A673 (cell line): ENCODE measurements around the gene MAP2K5. TPM values are rescaled to one million over a fixed set of nuclear protein-coding genes. Genes with fewer than 3 reads are reported as not detected.

Source experiments
- BruUV-seq: library from RNA; stranded (reverse); fragments of 400-500 nt; replicated peaks from 2 replicates; lab custom pipeline; 2021; lab: Mats Ljungman, UMichigan
- CTCF ChIA-PET: fragments of 300-600 bp; sonication (Branson Sonifier 250); formaldehyde crosslinking; loops from one replicate; lab custom pipeline; 2022; ENCODE audit warnings: antibody characterized with exemption; lab: Charles Lee
- POLR2A ChIA-PET: fragments of 300-600 bp; sonication (Branson Sonifier 250); formaldehyde crosslinking; loops from one replicate; lab custom pipeline; 2022; ENCODE audit warnings: antibody characterized with exemption; ENCODE audit not compliant: low non-redundant PET; lab: Charles Lee
- DNase-seq: peaks from one replicate; pipeline ENCODE4 v3.0.0-alpha.2; 2015; ENCODE audit warnings: low spot score
- H3K27ac ChIP-seq: fragments of 200-600 bp; sonication (generic); 2 replicates; pipeline ENCODE4 v1.5.1; 2016; ENCODE audit warnings: mixed run types, low read depth, mild to moderate bottlenecking, mixed read lengths, antibody characterized with exemption, low read length; ENCODE audit not compliant: poor library complexity, severe bottlenecking
- H3K27me3 ChIP-seq: fragments of 200-600 bp; sonication (generic); replicated peaks from 2 replicates; pipeline ENCODE4 v1.6.1; 2017; ENCODE audit warnings: mixed run types, low read depth, mild to moderate bottlenecking, mixed read lengths, antibody characterized with exemption, low read length; ENCODE audit not compliant: insufficient read depth, poor library complexity
- H3K36me3 ChIP-seq: fragments of 200-600 bp; sonication (generic); 2 replicates; pipeline ENCODE4 v1.6.1; 2016; ENCODE audit warnings: mixed run types, mild to moderate bottlenecking, mixed read lengths, antibody characterized with exemption, low read length; ENCODE audit not compliant: insufficient read depth, poor library complexity, severe bottlenecking
- H3K4me1 ChIP-seq: fragments of 200-600 bp; sonication (generic); 2 replicates; pipeline ENCODE4 v1.6.1; 2017; ENCODE audit warnings: mixed run types, mild to moderate bottlenecking, mixed read lengths, antibody characterized with exemption, low read length; ENCODE audit not compliant: insufficient read depth, poor library complexity, severe bottlenecking
- H3K4me3 ChIP-seq: fragments of 200-600 bp; sonication (generic); 2 replicates; pipeline ENCODE4 v1.5.1; 2016; ENCODE audit warnings: low read depth, mixed run types, mild to moderate bottlenecking, mixed read lengths, low read length; ENCODE audit not compliant: poor library complexity, severe bottlenecking
- H3K9me3 ChIP-seq: fragments of 200-600 bp; sonication (generic); 2 replicates; pipeline ENCODE4 v1.6.1; 2016; ENCODE audit warnings: mixed run types, low read depth, mild to moderate bottlenecking, mixed read lengths, antibody characterized with exemption, low read length; ENCODE audit not compliant: poor library complexity, severe bottlenecking
- EZH2 ChIP-seq: fragments of 200-600 bp; sonication (generic); IDR thresholded peaks from 2 replicates; pipeline ENCODE4 v1.6.1; 2017; ENCODE audit warnings: borderline replicate concordance, low read depth, mild to moderate bottlenecking, mixed read lengths, antibody characterized with exemption, low read length; ENCODE audit not compliant: poor library complexity, severe bottlenecking
- intact Hi-C: fragments of 100-400 bp; cut with micrococcal nuclease; formaldehyde crosslinking; loops from one replicate; pipeline ENCODE4 v1.10.0; 2022; ENCODE audit not compliant: unreplicated experiment
- total RNA-seq: library from RNA; stranded (reverse); gene quantifications from 2 replicates; pipeline ENCODE4 v1.2.3, GENCODE V29; 2021
- TF ChIP-seq, protein P1 (sequence below): fragments of 300-800, 200-600 bp; sonication (generic); conservative IDR thresholded peaks from 2 replicates; pipeline ENCODE4 v1.5.1; 2017; ENCODE audit warnings: low read depth, mild to moderate bottlenecking, antibody characterized with exemption, low read length, moderate library complexity, mixed read lengths

Gene MAP2K5
- total RNA-seq, 1 experiment from 2014 or later = 62.8 TPM

DNA sequence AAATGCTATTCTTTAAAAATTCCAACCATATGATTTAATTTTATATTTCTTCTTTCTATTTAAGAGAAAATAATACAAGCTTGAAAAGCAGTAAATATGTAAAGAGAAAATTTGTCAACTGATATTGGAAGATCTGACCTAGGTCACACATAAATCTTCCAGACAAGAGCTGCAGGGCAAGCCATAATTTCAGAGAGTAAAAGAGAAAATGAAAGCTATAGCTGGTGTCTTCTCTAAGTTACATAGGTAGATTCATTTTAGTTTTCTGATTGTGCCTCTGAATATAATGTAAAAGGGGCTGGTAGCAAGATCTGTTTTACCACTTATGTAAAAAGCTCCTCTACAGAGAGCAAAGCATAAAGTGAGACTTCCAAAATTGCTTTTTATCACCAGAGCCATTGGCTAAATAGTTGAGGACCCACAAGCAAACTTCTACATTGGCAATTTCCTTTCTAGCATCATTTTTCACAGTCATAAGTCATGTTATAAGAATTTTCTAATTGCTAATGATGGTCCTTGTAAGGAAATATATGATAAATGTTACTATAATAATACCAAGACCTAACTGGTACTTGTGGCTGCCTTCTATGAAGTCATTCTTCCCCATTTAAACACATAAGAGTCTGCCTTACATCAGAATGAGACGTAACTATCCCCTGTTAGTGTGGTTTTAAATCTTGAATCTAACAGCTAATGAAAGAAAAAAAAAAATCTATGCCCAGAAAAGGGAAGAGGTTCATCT is 202.0 kb downstream of the MAP2K5 start:
- no peaks in the 10 kb centered on the region for H3K27me3 ChIP-seq
- H3K36me3 ChIP-seq = no peaks in the 10 kb centered on the region
- BruUV-seq = no TSS peak
- no peak overlapping the region for H3K4me3 ChIP-seq
- H3K9me3 ChIP-seq = no peaks in the 10 kb centered on the region
- no peak overlapping the region for H3K27ac ChIP-seq
- H3K4me1 ChIP-seq = peaks cover 16% of the 10 kb centered on the region
- no peak for TF ChIP-seq EZH2
- TF ChIP-seq, protein P1, sequence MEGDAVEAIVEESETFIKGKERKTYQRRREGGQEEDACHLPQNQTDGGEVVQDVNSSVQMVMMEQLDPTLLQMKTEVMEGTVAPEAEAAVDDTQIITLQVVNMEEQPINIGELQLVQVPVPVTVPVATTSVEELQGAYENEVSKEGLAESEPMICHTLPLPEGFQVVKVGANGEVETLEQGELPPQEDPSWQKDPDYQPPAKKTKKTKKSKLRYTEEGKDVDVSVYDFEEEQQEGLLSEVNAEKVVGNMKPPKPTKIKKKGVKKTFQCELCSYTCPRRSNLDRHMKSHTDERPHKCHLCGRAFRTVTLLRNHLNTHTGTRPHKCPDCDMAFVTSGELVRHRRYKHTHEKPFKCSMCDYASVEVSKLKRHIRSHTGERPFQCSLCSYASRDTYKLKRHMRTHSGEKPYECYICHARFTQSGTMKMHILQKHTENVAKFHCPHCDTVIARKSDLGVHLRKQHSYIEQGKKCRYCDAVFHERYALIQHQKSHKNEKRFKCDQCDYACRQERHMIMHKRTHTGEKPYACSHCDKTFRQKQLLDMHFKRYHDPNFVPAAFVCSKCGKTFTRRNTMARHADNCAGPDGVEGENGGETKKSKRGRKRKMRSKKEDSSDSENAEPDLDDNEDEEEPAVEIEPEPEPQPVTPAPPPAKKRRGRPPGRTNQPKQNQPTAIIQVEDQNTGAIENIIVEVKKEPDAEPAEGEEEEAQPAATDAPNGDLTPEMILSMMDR = no peak
- no peak for DNase-seq
- intact Hi-C loops = no loop called here
- CTCF ChIA-PET = no interaction called here
- POLR2A ChIA-PET = no interaction called here

DNA sequence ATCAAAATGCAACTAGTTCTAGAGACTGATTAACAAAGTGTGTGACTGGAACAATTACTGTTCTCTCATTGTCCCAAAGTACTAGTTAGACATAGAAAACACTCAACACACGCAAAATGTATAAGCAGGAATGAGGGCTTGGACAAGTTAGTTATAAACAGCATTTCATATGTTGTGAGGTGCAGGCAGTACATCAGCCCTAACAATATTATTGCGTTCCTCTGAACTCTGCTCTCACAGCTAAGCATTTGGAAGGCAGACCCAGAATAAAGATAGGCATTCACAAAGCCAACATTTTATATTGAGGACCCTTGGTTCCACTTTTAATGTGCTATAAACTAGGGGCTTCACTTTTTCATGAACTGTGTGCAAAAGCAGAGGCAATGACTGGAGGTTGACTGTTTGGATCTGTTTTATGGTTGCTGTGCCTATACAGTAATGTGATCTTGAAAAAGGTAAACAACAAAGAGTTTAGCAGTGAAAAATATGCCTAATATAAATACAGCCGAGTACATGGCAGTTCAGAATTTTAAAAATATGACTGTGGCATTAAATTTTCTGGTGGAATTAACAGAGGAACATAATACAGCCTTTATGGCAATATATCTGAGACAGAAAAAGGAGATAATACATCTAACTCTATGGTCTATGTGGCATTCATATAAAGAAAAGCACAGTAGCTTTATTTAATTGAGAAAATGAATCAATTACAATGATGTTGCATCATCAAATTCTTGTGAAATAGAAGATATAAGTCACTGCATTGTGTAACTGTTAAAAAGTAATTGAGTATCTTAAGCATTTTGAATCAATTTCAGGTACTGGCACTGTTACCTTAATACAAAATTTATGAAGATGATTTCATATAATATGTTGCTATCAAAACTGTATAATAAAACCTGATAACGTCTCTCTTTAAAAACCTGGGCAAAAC is 202.8 kb downstream of the MAP2K5 start:
- Histone ChIP-seq H3K36me3 (no peaks in the 10 kb centered on the region), H3K4me3 (no peak overlapping the region), H3K27ac (peak overlapping the region; percentile 34), H3K27me3 (no peaks in the 10 kb centered on the region), H3K9me3 (no peaks in the 10 kb centered on the region), H3K4me1 (peaks cover 16% of the 10 kb centered on the region)
- no TSS peak for BruUV-seq
- no peak for DNase-seq
- CTCF ChIA-PET = no interaction called here
- POLR2A ChIA-PET = no interaction called here
- intact Hi-C loops = no loop called here
- TF ChIP-seq, protein P1 = no peak
- TF ChIP-seq EZH2 = no peak

- ChIA-PET POLR2A (no interaction called here), CTCF (no interaction called here)
- Histone ChIP-seq H3K4me3 (no peak overlapping the region), H3K27me3 (no peaks in the 10 kb centered on the region), H3K27ac (peak overlapping the region; percentile 34), H3K4me1 (peaks cover 16% of the 10 kb centered on the region), H3K36me3 (no peaks in the 10 kb centered on the region), H3K9me3 (no peaks in the 10 kb centered on the region)
- TF ChIP-seq EZH2 = no peak
- TF ChIP-seq, protein P1 = no peak
- no TSS peak for BruUV-seq
- intact Hi-C loops = no loop called here
- DNase-seq = no peak
Measured at GRCh38 chr15:67746022-67746421, 203.5 kb downstream of the MAP2K5 start.
